Stimulated activated CD8-positive, alpha-beta memory T cell treated with anti-CD3 and anti-CD28 coated beads, Interleukin-2, amount 100 ng/mL, for 1 hour (primary cell): ENCODE measurements around the gene LEAP2.

ENCODE experiments used
- DNase-seq, 2 donors: peaks; one replicate each; pipeline ENCODE4 v3.0.0-alpha.2; 2020; ENCODE audit warnings: low read depth in 2 of 2

The LEAP2 gene

DNA sequence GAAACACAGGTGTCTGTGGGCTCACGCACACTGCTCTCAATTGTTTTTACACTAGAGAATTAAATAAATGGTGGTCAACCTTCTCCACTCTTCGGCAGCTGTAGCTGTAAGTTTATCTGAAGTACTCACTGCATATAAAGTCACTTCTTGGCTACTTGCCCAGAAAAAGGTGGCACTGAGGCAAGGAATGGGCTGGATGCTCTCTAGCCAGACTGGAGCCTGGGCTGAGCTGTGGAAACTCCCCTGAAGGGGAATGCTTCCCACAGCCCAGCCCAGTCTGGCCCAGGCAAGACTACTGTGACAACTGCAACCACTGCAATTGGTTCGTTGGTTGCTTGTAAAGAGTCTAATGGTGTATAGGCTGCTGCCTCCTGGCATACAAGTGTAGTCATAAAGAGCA is 4.5 kb downstream of the LEAP2 start:
- no peak for DNase-seq

DNA sequence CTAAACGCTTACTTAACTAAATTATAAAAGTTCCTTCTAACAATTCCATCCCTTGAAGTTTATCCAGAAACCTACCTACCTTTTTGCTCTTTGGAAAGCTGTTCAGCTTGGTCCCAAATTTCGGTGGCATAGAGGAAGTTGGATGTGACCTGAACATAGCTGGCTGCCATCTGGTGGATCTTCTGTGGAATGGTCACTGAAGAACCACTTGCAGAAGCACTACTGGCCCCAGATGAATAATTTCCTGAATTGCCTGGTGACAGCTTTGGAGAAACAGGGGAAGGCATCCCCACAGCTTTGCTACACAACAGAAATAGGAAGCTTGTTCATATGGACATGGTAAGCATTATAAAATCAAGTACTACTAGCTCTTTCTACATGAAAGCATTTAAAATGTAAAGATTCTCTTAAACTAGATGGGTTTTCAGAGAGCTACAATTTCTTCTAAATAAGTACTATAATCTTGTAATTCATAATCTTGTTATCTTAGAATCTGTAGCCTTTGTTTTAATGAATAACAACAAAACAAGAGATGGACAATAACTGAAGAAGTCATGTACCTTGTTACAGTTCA is 9.9 kb downstream of the LEAP2 start:
- no peak for DNase-seq

DNA sequence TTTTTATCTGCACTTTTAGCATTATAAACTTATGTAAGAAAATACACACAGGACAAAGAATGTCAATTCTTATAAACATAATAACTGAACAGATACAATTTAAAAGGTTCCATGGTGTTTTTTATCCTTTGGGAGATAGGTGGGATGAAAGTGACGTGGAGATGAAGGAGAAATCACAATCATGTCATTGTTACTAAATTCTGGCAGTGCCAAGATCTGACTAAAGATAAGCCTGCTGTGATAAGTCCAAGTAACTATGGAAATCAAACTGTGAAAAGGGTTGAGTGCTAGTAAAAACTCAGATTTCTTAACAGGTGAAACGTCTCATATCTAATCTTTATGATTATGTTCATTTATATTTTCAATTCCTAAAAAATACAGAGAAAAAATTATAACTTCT is 11.1 kb downstream of the LEAP2 start:
- no peak for DNase-seq

DNA sequence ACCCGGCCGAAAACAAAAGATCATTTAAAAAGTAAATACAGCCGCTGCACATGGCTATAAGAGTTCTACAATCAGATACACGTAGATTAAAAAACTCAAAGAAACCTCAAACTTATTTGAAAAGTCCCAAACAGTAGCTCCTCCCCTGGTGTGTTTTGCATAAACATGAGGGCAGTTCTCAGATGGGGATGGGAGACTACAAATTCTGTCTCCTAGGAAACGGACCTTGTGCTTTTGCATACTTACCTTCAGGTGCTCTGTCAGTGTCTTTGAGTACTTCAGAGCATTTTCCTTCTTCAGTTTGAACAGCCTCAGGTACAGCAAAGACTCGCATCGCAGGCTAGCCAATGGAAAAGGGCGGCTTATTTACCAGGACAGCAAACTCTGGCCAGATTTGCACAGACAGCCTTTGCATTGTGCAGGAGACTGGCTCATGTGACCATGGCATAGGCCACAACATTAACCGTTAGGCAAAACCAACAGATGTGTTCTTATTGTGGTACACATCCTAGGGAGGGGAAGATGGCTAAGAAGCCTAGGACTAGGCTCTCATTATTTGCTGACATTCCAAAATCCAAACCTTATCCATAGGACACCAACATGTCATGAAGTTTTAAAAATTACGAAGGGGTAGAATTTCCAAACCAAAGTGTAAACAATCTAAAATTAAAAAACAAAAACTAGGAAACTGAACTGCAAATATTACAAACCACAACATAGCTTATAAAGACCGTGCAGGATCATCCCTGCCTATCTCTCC is 12.8 kb downstream of the LEAP2 start:
- DNase-seq = no peak

DNA sequence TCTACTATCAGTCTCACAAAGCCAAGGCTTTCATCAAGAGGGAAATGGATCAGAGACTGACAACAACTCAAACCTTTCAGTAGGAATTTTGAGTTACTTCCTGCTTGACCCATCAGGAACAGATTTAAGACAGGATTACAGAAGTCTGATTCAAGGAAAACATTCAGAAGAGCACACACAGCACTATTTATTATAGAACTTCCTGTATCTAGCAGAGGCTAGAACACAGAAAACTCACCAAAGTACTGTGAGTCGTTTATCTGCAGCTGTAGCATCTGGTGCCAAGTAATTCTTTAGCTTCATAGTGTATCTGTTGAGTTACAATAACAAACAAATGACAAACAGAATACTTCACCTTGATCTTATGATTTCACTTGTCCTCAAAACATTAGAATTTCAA is 13.8 kb downstream of the LEAP2 start:
- DNase-seq = no peak

DNA sequence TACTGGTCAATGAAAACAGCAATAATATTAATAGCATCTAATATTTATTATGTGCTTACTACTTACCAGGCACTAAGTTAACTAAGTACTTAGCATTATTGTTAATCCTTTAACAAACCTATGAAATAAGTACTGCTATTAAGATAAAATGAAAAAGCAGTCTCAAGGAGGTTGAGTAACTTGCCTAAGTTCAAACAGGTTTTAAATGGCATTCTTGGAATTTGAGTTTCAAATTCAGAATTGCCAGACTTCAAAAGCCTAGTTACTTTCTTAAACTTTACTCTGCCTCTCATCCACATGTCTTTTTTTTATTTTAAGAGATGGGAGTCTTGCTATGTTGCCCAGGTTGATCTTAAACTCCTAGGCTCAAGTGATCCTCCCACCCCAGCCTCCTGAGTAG is 16.0 kb downstream of the LEAP2 start:
- no peak for DNase-seq

DNA sequence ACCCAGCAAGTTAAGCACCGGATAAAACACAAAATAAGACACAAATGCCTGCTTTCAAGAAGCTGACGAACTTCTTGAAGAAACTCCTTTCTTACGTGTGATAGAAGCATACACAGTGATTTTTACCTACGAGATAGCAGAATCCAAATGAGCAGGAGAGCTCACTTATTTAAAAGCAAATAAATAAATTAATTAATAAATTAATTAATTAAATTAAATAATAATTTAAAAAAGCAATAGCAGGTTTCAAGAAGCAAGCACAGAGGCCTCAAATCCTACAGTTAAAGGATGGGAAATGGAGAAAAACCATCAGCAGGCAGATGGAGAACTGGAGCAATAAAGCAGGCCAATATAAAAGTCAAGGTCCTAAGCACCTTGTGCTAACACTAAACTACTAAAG is 17.3 kb downstream of the LEAP2 start:
- no peak for DNase-seq

DNA sequence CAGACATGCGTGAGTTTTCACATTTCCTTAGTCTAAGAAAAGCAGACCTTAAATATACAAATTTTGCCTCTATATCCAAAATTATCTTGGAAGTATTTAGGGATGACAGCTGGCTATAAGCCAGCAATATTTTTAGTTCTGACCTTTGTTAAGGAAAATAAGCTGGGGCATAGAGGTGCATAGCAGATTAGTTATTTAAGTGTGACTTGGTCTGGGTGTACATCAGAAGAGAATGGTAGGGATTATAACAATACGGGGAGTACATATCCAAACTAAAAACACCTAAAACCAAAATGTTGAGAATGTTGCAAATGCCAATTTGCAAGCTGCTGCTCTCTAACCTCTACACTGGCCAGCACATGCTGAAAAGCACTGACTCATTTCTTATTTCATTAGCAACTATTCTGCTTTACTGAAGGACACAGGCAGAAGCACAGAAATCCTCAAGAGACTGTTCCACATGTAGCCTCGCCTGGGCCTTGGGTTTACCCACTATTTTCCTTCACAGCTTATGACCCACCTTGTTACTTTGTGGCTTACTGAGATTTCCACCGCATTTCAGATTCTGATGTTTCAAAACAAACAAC is 22.3 kb downstream of the LEAP2 start:
- DNase-seq = no peak

DNA sequence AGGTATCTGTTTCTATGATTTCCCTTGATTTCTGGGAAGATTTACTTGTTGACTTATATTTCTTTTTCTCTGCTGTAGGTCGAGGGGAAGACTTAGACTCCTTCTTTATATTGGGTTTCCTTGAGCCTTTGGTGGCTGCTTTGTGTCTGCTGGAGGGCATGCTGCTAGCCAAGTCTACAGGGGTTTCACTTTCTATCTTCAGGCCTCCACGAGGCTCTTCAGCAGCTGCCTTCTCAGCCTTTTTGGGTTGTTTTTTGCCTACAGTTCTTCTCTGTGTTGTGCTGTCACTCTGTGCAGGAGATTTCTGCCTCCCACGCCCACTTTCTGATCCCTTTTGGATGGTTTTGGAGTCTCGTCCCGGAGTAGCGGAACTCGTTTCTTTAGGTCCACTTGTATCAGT is 23.2 kb downstream of the LEAP2 start:
- no peak for DNase-seq

DNA sequence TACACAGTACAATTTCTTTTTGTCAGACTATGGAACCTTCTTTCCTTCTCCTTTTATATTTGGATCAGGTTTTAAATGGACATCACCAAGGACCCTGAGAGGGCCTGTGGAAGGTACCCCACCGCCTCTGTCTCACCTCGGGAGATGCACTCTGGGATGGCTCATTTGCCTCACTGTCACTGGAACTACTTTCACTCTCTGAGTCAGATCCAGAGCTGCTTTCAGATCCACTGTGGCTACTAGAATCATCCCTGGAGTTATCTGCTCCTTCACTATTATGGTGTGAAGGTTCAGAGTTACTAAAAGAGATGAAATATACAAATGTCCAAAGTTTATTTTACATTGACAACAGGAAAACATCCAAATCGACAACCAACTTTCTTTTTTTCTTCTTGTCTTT is 24.6 kb downstream of the LEAP2 start:
- DNase-seq = no peak

DNA sequence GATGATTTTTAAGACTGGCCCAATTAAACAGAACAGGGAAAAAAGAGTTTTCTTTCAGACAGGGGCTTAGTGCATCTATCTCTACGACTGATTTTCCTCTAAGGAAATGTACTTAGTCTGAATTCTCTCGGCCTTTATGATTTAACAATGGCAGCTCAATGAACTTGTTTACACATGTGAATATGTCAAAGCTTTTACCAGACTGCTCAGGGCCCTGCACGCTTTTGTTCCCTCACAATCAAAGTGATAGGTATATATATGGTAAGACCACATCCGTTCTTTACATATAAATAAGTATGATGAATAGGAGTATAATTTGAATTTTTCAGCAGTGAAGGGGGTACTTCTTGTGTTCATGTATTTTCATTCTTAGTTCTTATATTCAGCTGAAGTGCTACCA is 27.6 kb downstream of the LEAP2 start:
- DNase-seq = no peak

DNA sequence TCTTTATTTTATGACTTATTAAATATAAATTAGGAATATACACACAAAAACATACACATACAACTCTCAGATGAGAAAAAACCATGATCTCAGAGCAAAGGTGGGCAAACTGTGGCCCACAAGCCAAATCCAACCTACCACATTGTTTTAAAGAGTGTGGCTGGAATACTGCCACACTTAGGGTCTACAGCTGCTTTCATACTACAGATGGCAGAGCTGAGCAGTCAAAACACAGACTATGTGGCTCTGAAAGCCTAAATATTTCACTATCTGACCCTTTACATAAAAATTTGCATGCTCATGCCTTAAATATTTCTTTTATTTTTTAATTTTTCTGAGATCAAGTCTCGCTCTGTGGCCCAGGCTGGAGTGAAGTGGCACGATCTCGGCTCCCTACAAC is 28.3 kb downstream of the LEAP2 start:
- no peak for DNase-seq

DNA sequence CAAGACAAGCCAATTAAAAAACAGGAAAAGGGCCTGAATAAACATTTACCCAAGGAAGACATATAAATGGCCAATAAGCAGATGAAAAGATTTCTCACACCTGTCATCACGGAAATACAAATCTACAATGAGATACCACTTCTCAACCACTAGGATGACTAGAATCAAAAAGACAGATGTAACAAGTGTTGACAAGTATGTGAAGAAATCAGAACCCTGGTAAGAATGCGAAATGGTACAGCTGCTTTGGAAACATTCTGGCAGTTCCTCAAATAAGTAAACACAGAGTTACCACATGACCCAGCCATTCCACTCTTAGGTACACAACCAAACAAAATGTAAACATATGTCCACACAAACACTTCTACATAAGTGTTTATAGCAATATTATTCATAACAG is 32.5 kb downstream of the LEAP2 start:
- DNase-seq = no peak

DNA sequence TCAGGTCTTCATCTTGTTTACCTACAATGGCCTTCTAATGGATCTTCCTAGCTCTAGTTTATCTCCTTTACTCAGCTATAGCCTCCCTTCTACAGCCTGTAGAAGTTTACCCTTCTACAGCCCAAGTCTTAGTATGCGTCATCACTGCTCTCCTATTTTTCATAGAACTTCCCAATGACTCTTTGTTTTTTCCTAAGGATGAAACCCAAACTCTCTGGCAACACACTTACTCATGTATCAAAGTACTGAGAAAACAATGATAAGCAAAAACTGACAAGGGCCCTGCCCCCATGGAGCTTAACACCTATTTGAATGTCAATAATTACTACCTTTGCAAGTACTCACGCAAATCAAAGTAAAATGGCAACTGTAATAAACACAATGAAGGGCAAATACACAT is 33.7 kb downstream of the LEAP2 start:
- no peak for DNase-seq

DNA sequence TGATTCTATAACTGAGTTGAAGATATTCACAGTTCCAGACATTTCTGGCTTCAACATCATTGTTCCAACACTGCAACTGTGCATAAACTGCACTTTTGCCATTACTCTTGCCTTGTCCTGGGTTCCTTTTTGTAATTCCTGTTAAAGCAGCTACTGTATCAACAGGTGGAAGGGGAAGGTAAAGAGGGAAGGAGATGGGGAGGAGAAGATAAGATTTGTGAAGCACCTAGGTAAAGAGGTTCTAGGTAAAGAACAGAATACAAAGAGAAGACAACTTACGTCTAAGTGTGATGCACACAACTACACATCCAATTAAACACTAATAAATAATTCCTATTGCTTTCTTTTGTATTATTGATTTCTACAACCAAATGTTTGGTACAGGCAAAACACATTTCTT is 36.2 kb downstream of the LEAP2 start:
- no peak for DNase-seq

DNA sequence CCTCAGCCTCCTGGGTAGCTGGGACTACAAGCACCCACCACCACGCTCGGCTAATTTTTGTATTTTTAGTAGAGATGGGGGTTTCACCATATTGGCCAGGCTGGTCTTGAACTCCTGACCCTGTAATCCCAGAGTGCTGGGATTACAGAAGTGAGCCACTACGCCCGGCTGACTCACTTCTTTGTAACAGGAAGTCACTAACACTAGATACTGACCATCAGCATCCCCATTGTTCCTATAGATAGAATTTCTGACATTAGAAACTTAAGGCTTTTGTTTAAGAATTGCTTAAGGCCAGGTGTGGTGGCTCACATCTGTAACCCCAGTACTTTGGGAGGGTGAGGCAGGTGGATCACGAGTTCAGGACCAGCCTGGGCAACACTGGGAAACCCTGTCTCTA is 42.2 kb downstream of the LEAP2 start:
- no peak for DNase-seq

DNA sequence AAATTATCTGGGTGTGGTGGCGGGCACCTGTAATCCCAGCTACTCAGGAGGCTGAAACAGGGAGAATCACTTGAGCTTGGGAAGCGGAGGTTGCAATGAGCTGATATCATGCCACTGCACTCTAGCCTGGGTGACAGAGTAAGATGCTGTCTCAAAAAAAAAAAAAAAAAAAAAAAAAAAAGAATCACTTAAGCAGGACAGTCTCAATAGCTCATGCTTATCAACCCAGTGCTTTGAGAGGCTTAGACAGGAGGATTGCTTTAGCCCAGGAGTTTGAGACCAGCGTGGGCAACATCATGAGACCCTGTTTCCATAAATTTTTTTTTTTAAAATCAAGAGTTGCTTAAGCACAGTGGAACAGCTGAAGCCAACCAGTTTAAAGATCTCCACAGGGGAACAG is 42.6 kb downstream of the LEAP2 start:
- DNase-seq = no peak
